Suppressor macrophage (primary cell): ENCODE measurements around the gene CD82.

Source experiments
- DNase-seq, 4 experiments: peaks; one replicate each; pipeline ENCODE4 v3.0.0-alpha.2; 2020 to 2022

Gene CD82

GRCh38 chr11:44577231-44577830 is 11.9 kb downstream of the CD82 start:
- no peak for DNase-seq

GRCh38 chr11:44578279-44578678 is 12.8 kb downstream of the CD82 start:
- peak in 1 of 4 experiments; percentile 34 for DNase-seq

GRCh38 chr11:44579302-44579761 is 13.9 kb downstream of the CD82 start:
- no peak for DNase-seq

GRCh38 chr11:44580701-44581100 is 15.2 kb downstream of the CD82 start:
- DNase-seq: no peak

- no peak for DNase-seq
These were observed 15.8 kb downstream of the CD82 start for GRCh38 chr11:44581246-44581645.

GRCh38 chr11:44582641-44583352 is 17.3 kb downstream of the CD82 start:
- no peak for DNase-seq

GRCh38 chr11:44583353-44583669 is 17.8 kb downstream of the CD82 start:
- DNase-seq: no peak

GRCh38 chr11:44585421-44585820 is 20.0 kb downstream of the CD82 start:
- DNase-seq: no peak

- DNase-seq: no peak
These were observed 23.8 kb downstream of the CD82 start for GRCh38 chr11:44589301-44589700.

GRCh38 chr11:44590769-44591168 is 25.3 kb downstream of the CD82 start:
- DNase-seq: peak in 2 of 4 experiments; percentile 27 to 41

GRCh38 chr11:44591557-44591956 is 26.1 kb downstream of the CD82 start:
- peak in 2 of 4 experiments; percentile 31 to 53 for DNase-seq

GRCh38 chr11:44592125-44592940 is 26.9 kb downstream of the CD82 start:
- peak; percentile 86 to 92 (median 88) for DNase-seq

- no peak for DNase-seq
These were observed 27.8 kb downstream of the CD82 start for GRCh38 chr11:44593251-44593650.

- DNase-seq: no peak
These were observed 29.5 kb downstream of the CD82 start for GRCh38 chr11:44595006-44595405.

GRCh38 chr11:44595964-44596381 is 30.5 kb downstream of the CD82 start:
- no peak for DNase-seq

GRCh38 chr11:44596525-44597276 is 31.2 kb downstream of the CD82 start:
- no peak for DNase-seq

- no peak for DNase-seq
These were observed 32.0 kb downstream of the CD82 start for GRCh38 chr11:44597358-44598012.

- DNase-seq: no peak
These were observed 33.4 kb downstream of the CD82 start for GRCh38 chr11:44598831-44599230.

- no peak for DNase-seq
These were observed 34.8 kb downstream of the CD82 start for GRCh38 chr11:44600261-44600660.

GRCh38 chr11:44600839-44601383 is 35.4 kb downstream of the CD82 start:
- no peak for DNase-seq

GRCh38 chr11:44601471-44602370 is 36.3 kb downstream of the CD82 start:
- no peak for DNase-seq
